ENCODE data around the gene SHANK2. TPM values are rescaled to one million over a fixed set of nuclear protein-coding genes. Genes with fewer than 3 reads are reported as not detected.

Gene SHANK2
- total RNA-seq, 1 donor from 2014 or later, result 18.0 TPM

DNA sequence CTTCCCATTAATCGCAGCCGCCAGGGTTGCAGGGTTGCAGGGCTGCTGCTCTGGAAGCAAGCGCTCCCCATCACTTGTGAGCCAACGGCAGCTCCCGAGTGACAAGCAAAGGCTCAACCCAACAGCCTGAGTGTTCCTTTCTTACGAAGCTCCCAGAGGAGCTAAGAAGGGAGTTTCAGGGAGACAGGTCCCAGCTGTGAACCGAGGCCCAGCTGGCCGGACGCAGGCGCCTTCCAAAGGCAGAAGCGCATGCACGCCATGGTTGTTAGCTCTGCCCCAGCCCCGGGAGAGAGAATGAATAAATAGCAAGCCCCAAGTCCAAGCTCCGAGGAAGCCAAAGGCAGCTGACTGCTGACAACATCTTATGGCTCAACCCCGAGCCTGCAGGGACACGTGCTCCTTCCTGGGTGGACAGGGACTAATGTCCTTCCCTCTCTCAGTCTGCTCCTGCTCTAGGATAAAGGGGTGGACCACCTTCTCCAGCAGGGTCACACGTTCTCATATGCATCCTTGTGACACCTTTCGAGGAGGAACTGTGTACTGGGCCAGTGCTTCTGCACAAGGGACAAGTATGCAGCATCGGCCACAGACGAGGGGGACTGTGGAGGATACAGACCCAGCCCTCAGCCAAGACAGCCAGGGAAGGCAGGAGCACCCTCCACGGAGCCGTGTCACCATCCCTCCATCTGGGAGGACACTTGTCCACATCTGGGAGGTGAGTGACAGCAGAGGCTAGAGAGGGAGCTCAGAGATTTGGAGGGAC, 29.9 kb downstream of the SHANK2 start:
- DNase-seq (ENCODE audit: low spot score), result peak; percentile 21

DNA sequence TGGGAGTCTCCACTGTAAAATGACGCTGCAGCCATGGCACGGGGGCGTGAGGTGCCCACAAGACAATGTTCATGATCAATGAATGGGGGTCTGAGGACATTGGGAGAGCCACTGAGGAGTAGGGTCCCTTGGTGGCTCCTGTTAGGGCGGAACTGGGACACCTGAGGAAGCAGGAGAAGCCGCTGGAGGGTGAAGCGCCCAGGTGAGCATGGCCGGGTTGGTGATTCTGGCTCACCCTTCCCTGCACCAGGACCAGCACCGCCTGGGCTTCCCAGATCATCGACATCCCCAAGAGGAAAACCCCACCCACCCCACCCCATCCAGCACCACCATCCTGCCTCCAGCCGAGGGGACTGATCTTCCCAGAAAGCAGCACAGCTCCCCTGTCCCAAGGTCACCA, 30.6 kb downstream of the SHANK2 start:
- DNase-seq (ENCODE audit: low spot score), result no peak

GRCh38 chr11:71221201-71221600, 31.2 kb downstream of the SHANK2 start:
- DNase-seq (ENCODE audit: low spot score), result no peak

GRCh38 chr11:71218789-71219499, 33.4 kb downstream of the SHANK2 start:
- no peak for DNase-seq (ENCODE audit: low spot score)

GRCh38 chr11:71215425-71215965, 36.9 kb downstream of the SHANK2 start:
- DNase-seq (ENCODE audit: low spot score), result no peak

DNA sequence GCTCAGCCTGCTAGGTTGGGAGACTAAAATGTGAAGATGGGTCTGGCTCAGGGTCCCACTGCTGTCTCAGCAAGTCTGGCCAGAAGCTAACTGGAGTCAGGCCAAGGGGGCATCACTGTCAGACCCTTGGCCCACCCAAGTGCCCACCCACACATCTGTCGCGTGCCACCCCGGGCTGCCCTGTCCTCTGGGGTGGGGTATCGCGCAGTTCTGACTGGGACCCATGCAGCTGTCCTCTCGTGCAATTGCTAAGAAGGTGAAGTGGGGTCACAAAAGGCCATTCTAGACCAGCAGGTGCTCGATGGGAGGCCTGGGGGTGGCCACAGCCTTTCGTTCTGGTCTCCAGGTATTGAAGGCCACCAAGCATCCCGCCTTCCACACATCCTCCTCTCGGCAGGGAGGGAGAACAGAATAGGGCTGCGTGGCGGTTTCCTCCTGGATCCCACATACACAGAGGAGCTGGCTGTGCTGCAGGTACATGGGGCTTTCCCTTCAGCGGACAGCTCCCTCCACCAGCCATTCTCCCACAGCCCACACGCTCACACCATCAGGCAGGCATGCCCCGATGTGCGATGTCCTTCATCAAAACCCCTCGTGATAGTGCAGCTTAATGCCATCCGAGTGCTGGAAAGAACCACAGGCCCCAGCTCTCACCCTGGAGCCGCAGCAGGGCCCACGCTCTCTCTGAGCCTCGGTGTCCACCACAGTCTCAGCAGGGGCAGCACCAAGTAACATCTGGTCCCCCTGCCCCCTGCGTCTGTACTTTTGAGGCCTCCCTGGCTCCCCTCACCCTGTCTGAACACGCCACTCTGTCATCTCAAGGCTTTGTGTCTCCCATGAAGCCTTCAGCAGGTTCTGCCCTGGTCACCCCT, 37.6 kb downstream of the SHANK2 start:
- no peak for DNase-seq (ENCODE audit: low spot score)

DNA sequence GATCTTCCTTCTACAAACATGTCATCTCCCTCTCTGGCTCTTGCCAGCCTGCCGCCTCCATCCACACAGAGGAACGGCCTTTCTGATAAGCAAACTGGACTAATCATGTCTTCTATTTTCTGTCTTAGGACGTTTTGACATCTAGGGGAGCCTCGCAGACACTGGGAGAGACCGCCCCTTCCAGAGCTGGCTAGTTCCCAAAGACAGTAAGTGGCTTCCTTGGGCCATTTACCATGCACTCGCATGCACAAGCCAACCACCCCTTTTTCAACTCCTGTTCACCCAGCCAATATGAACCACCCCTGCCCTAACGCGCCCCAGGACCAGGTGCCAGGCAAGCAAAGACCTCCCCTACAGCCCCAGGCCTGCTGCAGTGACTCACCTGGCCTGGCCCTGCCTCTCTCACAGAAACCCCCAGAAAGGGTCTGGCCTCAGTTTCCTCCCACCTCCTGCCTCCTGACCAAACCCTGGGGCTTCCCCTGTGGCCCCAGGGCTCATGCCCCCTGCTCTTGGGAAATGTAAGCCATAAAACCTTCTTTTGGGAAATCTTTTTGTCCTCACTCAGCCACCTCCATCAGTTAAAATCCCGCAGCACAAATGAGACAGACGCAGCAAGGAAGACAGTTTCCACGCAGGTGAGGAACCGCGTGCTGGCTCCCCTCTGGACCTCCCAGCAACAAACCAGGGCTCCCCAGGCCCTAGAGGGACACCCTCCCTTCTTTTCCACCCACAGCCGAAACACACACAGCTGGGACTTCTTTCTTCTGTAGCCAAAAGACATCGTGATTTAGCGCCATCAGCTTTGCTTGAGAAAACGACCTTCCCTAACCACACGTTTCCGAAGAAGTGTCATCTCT, 38.5 kb downstream of the SHANK2 start:
- no peak for DNase-seq (ENCODE audit: low spot score)

GRCh38 chr11:71212871-71213559, 39.4 kb downstream of the SHANK2 start:
- DNase-seq (ENCODE audit: low spot score), result no peak

GRCh38 chr11:71211631-71212030, 40.7 kb downstream of the SHANK2 start:
- DNase-seq (ENCODE audit: low spot score), result no peak

DNA sequence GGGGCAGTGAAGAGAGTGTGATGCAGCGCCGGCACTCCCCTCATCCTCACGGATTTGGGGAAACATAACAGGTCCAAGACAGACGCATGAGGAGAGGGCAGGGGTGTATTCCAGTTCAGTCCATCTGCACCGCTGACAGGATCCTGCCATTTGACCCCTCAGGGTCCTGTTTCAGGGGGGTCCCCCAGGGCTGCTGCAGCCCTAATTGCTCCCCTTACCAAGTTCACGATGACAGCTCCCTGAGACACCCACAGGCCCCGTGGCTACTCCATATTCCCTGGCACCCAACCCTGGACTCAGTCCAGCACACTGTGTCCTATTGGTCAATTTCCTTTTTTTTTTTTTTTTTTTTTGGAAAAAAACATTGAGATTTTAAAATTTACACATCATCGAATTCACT, 41.5 kb downstream of the SHANK2 start:
- DNase-seq (ENCODE audit: low spot score), result no peak

DNA sequence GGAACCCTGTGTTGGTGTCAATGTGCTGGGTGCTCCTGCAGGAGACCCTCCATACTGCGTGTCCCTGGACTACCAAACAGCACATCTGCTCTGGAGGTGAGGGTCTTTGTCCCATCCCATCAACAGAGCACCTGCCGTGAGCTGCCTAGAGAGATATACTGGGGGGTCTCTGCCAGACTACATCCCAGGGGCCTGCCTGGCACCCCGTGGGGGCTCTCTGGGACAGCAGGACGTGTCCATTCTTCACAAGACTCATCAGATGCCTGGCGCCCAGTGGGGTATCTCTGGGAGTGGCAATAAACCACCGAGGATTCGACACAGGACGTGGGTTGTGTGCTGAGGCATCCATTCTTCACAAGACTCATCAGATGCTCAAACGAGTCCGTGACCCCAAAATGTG, 42.7 kb downstream of the SHANK2 start:
- DNase-seq (ENCODE audit: low spot score), result no peak

- DNase-seq (ENCODE audit: low spot score), result no peak
These were observed 43.2 kb downstream of the SHANK2 start for GRCh38 chr11:71209181-71209580.

GRCh38 chr11:71208011-71208774, 44.2 kb downstream of the SHANK2 start:
- DNase-seq (ENCODE audit: low spot score), result no peak

GRCh38 chr11:71207563-71207962, 44.8 kb downstream of the SHANK2 start:
- no peak for DNase-seq (ENCODE audit: low spot score)

- DNase-seq (ENCODE audit: low spot score), result peak; percentile 65
These were observed 46.2 kb downstream of the SHANK2 start for GRCh38 chr11:71206186-71206585.

DNA sequence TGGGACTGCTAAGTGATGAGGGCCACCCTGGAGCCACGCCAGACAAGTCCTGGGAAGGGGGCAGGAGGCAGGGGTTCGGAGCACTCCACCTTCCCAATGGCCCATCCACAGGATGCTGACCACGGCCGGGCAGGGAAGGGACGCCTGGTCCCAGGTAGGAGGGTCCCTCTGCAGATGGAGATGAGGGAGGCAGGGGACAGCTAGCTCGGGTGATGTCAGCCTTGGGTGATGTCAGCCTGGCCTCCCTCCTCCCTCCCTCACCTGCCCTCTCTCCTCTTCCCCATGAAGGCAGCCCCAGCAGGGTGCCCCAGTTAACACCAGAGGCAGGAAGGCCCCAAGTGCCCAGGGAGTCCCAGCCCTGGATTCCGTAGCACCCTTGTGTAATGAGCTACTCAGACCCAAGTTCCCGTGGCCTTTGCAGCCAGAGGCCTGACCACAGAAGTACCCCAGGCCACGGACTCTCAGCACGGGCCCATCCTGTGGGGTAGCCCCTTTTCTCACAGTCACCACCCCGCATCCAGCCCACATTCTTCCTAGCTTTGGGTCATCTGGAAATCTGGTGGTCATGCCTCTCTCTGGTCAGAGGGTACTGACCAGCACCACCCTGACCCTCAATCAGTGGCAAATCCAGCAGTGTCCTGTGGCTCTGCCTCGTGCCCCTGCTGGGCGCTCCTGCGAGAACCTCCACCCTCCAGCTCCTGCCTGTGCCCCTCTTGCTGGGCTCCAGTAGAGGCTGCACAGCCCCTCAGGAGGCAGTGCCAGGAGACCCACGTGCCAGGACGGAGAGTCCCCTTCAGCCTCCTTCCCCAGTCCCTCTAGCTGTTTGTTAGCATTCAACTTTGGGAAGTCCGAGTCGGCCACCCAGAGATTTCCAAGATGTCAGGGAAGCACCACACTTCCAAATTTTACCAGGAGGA, 47.4 kb downstream of the SHANK2 start:
- no peak for DNase-seq (ENCODE audit: low spot score)

DNA sequence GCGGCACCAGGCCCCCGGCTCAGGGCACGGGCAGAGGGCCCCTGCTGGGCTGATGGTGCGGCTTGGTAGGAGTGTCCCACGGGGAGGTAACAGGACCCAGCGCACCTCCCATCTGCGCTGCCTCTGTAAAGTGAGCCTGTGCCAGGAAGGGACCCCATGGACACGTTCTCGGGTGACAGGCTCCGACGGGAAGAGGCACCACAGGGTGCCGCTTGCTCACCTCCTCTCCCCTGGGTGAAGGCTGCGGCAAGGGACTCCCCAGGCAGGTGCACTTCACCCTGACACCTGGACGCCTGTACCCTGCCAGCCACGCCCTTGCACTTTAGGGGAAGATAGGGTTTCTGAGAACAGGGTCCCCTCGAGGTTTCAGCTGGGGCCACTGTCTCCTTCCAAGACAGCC, 48.1 kb downstream of the SHANK2 start:
- no peak for DNase-seq (ENCODE audit: low spot score)

DNA sequence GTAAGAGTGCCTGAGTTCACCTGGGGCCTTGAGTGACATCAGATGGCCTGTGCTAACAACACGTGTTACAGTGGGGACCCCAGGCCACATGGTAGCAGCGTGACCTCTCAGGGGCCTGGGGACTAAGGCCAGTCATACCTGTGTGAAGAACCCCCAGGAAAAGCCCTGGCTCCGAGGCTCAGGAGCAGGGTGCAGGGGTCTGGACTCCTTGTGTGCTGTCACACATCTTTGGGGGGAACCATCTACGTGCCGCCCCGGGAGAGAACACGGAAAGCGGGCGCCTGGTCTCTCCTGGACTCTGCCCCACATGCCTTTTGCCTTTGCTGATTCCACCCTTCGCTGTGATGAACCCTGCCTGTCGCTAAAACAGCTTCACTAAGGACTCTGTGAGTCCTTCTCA, 48.7 kb downstream of the SHANK2 start:
- no peak for DNase-seq (ENCODE audit: low spot score)

DNA sequence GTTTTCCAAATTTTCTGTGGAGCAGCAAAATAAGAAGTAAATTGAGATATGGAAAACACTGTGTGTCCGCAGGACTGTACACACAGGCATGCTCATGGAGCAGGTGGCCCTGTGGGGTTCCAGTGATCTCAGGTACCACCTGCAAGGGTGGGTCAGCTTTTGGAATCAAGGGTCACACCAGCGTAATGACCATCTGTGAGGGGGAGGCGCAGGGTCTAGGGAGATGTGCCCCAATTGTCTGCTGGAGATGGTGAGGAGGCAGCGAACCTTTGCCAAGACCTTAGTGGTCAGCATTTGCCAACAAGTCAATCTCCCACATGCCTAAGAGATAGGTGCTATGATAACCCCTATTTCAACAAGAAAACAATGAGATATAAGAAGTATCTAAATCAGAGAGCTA, 49.4 kb downstream of the SHANK2 start:
- DNase-seq (ENCODE audit: low spot score), result no peak
